NCI-H146 (cell line): ENCODE data around the gene ELF5.

ENCODE experiments used
- DNase-seq: peaks from one replicate; lab custom pipeline; 2025; lab: John Stamatoyannopoulos, UW

ELF5 gene

GRCh38 chr11:34522188-34522587 is 8.6 kb upstream of the ELF5 start:
- DNase-seq = no peak

GRCh38 chr11:34521265-34521664 is 7.7 kb upstream of the ELF5 start:
- DNase-seq = no peak

GRCh38 chr11:34519595-34520235 is 6.1 kb upstream of the ELF5 start:
- no peak for DNase-seq

- no peak for DNase-seq
Observed at GRCh38 chr11:34516247-34517040, 2.9 kb upstream of the ELF5 start.

- DNase-seq = no peak
Observed at GRCh38 chr11:34514597-34514996, 1.0 kb upstream of the ELF5 start.

- peak; percentile 40 for DNase-seq
Observed at GRCh38 chr11:34512840-34513681, 533 bp downstream of the ELF5 start.

GRCh38 chr11:34510673-34511072 is 2.9 kb downstream of the ELF5 start:
- no peak for DNase-seq

- DNase-seq = no peak
Observed at GRCh38 chr11:34510218-34510617, 3.4 kb downstream of the ELF5 start.

GRCh38 chr11:34509336-34509876 is 4.2 kb downstream of the ELF5 start:
- no peak for DNase-seq

GRCh38 chr11:34508524-34508923 is 5.1 kb downstream of the ELF5 start:
- DNase-seq = no peak

- no peak for DNase-seq
Observed at GRCh38 chr11:34507610-34508009, 6.0 kb downstream of the ELF5 start.

- DNase-seq = no peak
Observed at GRCh38 chr11:34507156-34507555, 6.4 kb downstream of the ELF5 start.

- DNase-seq = no peak
Observed at GRCh38 chr11:34505874-34506273, 7.7 kb downstream of the ELF5 start.

- no peak for DNase-seq
Observed at GRCh38 chr11:34502949-34503348, 10.6 kb downstream of the ELF5 start.

- DNase-seq = no peak
Observed at GRCh38 chr11:34501949-34502348, 11.6 kb downstream of the ELF5 start.

- DNase-seq = peak; percentile 3
Observed at GRCh38 chr11:34501500-34501899, 12.1 kb downstream of the ELF5 start.

GRCh38 chr11:34499719-34500500 is 13.7 kb downstream of the ELF5 start:
- no peak for DNase-seq

- peak; percentile 7 for DNase-seq
Observed at GRCh38 chr11:34495724-34496377, 17.7 kb downstream of the ELF5 start.

- no peak for DNase-seq
Observed at GRCh38 chr11:34495239-34495723, 18.3 kb downstream of the ELF5 start.

GRCh38 chr11:34493926-34494595 is 19.5 kb downstream of the ELF5 start:
- no peak for DNase-seq
